GM12874 (cell line): ENCODE results near the gene SRPK1.

Experiments
- TF ChIP-seq, protein P1 (sequence below): IDR thresholded peaks from 2 replicates; pipeline ENCODE4 v1.5.1; 2011; ENCODE audit warnings: low read depth, mild to moderate bottlenecking, control low read depth, low read length, moderate library complexity; ENCODE audit not compliant: insufficient read depth

The SRPK1 gene

GRCh38 chr6:35876902-35877301, 44.0 kb downstream of the SRPK1 start:
- TF ChIP-seq, protein P1, sequence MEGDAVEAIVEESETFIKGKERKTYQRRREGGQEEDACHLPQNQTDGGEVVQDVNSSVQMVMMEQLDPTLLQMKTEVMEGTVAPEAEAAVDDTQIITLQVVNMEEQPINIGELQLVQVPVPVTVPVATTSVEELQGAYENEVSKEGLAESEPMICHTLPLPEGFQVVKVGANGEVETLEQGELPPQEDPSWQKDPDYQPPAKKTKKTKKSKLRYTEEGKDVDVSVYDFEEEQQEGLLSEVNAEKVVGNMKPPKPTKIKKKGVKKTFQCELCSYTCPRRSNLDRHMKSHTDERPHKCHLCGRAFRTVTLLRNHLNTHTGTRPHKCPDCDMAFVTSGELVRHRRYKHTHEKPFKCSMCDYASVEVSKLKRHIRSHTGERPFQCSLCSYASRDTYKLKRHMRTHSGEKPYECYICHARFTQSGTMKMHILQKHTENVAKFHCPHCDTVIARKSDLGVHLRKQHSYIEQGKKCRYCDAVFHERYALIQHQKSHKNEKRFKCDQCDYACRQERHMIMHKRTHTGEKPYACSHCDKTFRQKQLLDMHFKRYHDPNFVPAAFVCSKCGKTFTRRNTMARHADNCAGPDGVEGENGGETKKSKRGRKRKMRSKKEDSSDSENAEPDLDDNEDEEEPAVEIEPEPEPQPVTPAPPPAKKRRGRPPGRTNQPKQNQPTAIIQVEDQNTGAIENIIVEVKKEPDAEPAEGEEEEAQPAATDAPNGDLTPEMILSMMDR, result no peak

DNA sequence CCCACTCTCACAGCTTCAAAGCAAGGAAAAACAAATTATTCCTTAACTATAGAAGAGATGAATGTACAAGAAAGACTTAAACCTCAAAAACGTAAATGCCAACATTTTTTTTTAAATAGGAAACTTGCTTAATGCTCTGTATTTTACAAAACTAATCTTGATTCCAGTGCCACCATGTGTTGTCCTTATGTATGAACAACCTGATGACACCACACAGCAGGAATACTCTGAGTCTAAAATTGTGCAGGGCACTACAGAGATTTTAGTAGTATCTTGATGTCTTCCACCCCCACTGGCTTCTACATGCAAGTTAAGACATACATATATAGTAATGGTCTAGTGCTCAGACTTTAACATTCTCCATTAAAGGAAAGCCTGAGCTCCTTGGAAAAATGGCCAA, 46.2 kb downstream of the SRPK1 start:
- TF ChIP-seq, protein P1, result no peak

GRCh38 chr6:35859367-35859766, 61.5 kb downstream of the SRPK1 start:
- TF ChIP-seq, protein P1, result no peak

DNA sequence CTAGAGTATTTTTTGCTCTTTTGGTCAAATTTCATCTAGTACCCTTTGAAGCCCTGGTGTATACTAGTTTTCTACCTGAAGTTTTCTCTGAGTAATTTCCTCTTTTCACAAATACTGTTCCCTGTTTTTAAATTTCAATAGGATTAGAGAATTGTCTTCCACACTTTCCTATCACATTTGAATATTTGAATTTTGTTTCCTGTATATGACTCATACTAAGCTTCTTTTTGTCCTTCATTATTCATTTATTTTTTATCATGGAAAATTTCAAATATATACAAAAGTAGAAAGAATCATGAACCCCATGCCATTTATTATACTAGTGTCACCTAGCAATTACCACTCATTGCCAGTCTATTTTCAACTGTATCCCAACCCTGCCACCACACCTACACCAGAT, 63.0 kb downstream of the SRPK1 start:
- TF ChIP-seq, protein P1, result no peak

DNA sequence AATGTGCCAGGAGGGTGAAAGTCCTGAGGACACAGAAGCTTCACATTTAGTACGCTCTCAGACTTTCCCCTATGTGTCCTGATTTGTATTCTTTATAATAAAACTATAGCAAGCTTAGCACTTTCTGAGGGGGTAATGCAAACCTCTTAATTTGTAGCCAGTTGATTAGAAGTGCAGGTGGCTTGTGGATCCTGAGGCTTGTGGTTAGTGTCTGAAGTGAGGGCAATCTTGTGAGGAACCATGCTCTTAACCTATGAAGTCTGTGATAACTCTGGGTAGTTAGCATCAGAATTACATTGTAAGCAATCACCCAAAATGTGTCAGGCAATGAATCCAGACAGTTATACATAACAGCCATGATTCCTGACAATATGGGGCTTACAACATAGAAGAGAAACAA, 64.6 kb downstream of the SRPK1 start:
- TF ChIP-seq, protein P1, result no peak

GRCh38 chr6:35852994-35853393, 67.9 kb downstream of the SRPK1 start:
- TF ChIP-seq, protein P1, result no peak

- TF ChIP-seq, protein P1, result no peak
Observed at GRCh38 chr6:35850208-35850607, 70.7 kb downstream of the SRPK1 start.

GRCh38 chr6:35844290-35844689, 76.6 kb downstream of the SRPK1 start:
- TF ChIP-seq, protein P1, result no peak
